ENCODE measurements around the gene USP15.

The USP15 gene

DNA sequence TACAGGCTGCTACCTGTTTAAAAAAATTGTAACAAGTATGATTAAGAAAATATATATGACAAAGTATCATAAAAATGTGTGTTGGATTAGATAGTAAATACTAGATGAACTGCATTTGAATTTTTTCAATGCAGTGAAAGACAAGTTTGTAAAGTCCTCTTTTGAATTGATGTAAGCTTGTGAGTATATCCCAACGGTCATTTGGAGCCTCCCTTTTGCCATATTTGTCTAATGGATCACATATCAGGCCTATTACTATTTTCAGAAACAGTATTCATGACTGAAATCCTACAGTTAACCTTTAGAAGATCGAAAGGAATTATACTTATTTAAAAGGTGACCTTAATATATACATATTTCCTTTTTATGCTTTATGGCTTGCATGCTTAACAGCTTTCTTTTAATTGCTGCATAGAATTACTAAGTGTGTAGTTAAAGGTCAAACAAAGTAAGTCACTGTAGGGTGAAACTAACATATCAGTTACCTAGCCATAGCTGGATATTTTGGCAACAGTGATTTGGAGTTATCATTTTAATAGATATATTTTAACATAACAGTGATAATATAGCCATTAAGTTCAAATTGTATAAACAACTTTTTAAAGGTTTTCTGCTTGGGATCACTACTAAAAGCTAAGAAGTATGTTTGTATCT is 53.6 kb downstream of the USP15 start:
- Histone ChIP-seq H3K27ac (ENCODE audit: low read depth, low read length) (no peak overlapping the region), H3K36me3 (ENCODE audit: control insufficient read depth, low read length) (peaks cover 32% of the 10 kb centered on the region), H3F3A (ENCODE audit: control insufficient read depth, insufficient read depth) (no peaks in the 10 kb centered on the region), H3K4me1 (ENCODE audit: control insufficient read depth, low read length) (peaks cover 7% of the 10 kb centered on the region), H3K9me2 (replicated peaks; ENCODE audit: control insufficient read depth, low read length) (no peaks in the 10 kb centered on the region), H3K79me2 (ENCODE audit: control insufficient read depth, low read length) (peaks cover 15% of the 10 kb centered on the region), H3K4me2 (ENCODE audit: low read length) (no peak overlapping the region), H3K9me3 (ENCODE audit: control insufficient read depth, insufficient read depth, low read length) (no peaks in the 10 kb centered on the region), H3K4me3 (ENCODE audit: low read length) (no peak overlapping the region), H4K20me1 (ENCODE audit: control insufficient read depth, insufficient read depth, low read depth, low read length) (no peaks in the 10 kb centered on the region), H3K27me3 (ENCODE audit: control insufficient read depth, low read length) (no peaks in the 10 kb centered on the region)
- TF ChIP-seq, protein P1, sequence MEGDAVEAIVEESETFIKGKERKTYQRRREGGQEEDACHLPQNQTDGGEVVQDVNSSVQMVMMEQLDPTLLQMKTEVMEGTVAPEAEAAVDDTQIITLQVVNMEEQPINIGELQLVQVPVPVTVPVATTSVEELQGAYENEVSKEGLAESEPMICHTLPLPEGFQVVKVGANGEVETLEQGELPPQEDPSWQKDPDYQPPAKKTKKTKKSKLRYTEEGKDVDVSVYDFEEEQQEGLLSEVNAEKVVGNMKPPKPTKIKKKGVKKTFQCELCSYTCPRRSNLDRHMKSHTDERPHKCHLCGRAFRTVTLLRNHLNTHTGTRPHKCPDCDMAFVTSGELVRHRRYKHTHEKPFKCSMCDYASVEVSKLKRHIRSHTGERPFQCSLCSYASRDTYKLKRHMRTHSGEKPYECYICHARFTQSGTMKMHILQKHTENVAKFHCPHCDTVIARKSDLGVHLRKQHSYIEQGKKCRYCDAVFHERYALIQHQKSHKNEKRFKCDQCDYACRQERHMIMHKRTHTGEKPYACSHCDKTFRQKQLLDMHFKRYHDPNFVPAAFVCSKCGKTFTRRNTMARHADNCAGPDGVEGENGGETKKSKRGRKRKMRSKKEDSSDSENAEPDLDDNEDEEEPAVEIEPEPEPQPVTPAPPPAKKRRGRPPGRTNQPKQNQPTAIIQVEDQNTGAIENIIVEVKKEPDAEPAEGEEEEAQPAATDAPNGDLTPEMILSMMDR (IDR thresholded peaks at IDR 0.05; ENCODE audit: low read depth, low read length, poor library complexity, severe bottlenecking) = no peak
- no peak for TF ChIP-seq EZH2phosphoT487 (IDR thresholded peaks at IDR 0.05; ENCODE audit: borderline replicate concordance, low read length)

DNA sequence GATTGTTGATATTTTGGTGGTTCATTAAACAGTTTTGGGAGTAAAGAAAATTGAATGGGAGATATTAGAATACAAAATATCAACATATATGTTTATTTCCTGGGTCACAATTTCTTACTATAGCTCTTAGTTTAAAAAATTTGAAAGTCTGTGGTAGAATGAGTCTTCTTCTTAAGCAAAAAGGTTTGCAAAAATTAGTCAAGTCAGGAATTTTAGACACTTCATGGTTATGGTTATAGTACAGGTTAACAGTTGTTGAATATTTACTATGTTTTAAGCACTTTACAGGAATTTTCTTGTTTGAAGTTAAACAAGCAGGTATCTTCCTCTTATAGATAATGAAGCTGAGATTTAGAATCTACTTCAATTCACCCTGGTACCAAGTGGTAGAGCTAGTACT is 56.8 kb downstream of the USP15 start:
- Histone ChIP-seq H3K9me3 (ENCODE audit: control insufficient read depth, insufficient read depth, low read length) (no peaks in the 10 kb centered on the region), H3K4me1 (ENCODE audit: control insufficient read depth, low read length) (no peaks in the 10 kb centered on the region), H3K9me2 (replicated peaks; ENCODE audit: control insufficient read depth, low read length) (no peaks in the 10 kb centered on the region), H3K27me3 (ENCODE audit: control insufficient read depth, low read length) (no peaks in the 10 kb centered on the region), H3K36me3 (ENCODE audit: control insufficient read depth, low read length) (peaks cover 43% of the 10 kb centered on the region), H3K27ac (ENCODE audit: low read depth, low read length) (no peak overlapping the region), H3K79me2 (ENCODE audit: control insufficient read depth, low read length) (peaks cover under 1% of the 10 kb centered on the region; the same call in 1 of the 2 replicates), H3K4me2 (ENCODE audit: low read length) (no peak overlapping the region), H3K4me3 (ENCODE audit: low read length) (no peak overlapping the region), H4K20me1 (ENCODE audit: control insufficient read depth, insufficient read depth, low read depth, low read length) (no peaks in the 10 kb centered on the region), H3F3A (ENCODE audit: control insufficient read depth, insufficient read depth) (no peaks in the 10 kb centered on the region)
- TF ChIP-seq EZH2phosphoT487 (IDR thresholded peaks at IDR 0.05; ENCODE audit: borderline replicate concordance, low read length) = no peak
- TF ChIP-seq, protein P1 (IDR thresholded peaks at IDR 0.05; ENCODE audit: low read depth, low read length, poor library complexity, severe bottlenecking) = no peak

- Histone ChIP-seq H3K27ac (ENCODE audit: low read depth, low read length) (no peak overlapping the region), H3K27me3 (ENCODE audit: control insufficient read depth, low read length) (no peaks in the 10 kb centered on the region), H3K4me3 (ENCODE audit: low read length) (no peak overlapping the region), H3K36me3 (ENCODE audit: control insufficient read depth, low read length) (peaks cover 58% of the 10 kb centered on the region), H3F3A (ENCODE audit: control insufficient read depth, insufficient read depth) (no peaks in the 10 kb centered on the region), H3K79me2 (ENCODE audit: control insufficient read depth, low read length) (no peaks in the 10 kb centered on the region), H3K4me1 (ENCODE audit: control insufficient read depth, low read length) (no peaks in the 10 kb centered on the region), H3K9me3 (ENCODE audit: control insufficient read depth, insufficient read depth, low read length) (no peaks in the 10 kb centered on the region), H3K4me2 (ENCODE audit: low read length) (no peak overlapping the region), H4K20me1 (ENCODE audit: control insufficient read depth, insufficient read depth, low read depth, low read length) (no peaks in the 10 kb centered on the region), H3K9me2 (replicated peaks; ENCODE audit: control insufficient read depth, low read length) (no peaks in the 10 kb centered on the region)
- TF ChIP-seq EZH2phosphoT487 (IDR thresholded peaks at IDR 0.05; ENCODE audit: borderline replicate concordance, low read length) = no peak
- TF ChIP-seq, protein P1 (IDR thresholded peaks at IDR 0.05; ENCODE audit: low read depth, low read length, poor library complexity, severe bottlenecking) = no peak
These were observed 58.9 kb downstream of the USP15 start for GRCh38 chr12:62319058-62319457.
